Natural killer cell (primary cell): ENCODE measurements around the gene P2RY6. TPM values are rescaled to one million over a fixed set of nuclear protein-coding genes. Genes with fewer than 3 reads are reported as not detected.
A peak's percentile ranks its signal among the peaks of the same experiment; 100 is the strongest.

ENCODE experiments used
- ATAC-seq, 3 donors: fragments of 150-1000 bp in 2 of 3; fragments of 200-7000 bp in 1 of 3; cut with Tn5 transposase; 1 replicate in 1 of 3; 2 replicates in 2 of 3; pipeline ENCODE4 v1.10.0; 2021; ENCODE audit warnings: mild to moderate bottlenecking in 2 of 3, moderate library complexity in 2 of 3
- DNase-seq, 2 donors: peaks; one replicate each; pipeline versions ENCODE4 v3.0.0 to v3.0.0-alpha.2; 2013 to 2021; ENCODE audit warnings: mixed read lengths in 1 of 2
- H3K27ac ChIP-seq: one replicate; pipeline ENCODE4 v1.5.1; 2013; ENCODE audit warnings: mild to moderate bottlenecking, low read length
- H3K27me3 ChIP-seq: one replicate; pipeline ENCODE4 v1.6.1; 2013; ENCODE audit warnings: low read length; ENCODE audit not compliant: control insufficient read depth, insufficient read depth
- H3K36me3 ChIP-seq: one replicate; pipeline ENCODE4 v1.6.1; 2013; ENCODE audit warnings: low read length; ENCODE audit not compliant: control insufficient read depth, insufficient read depth
- H3K4me1 ChIP-seq: one replicate; pipeline ENCODE4 v1.6.1; 2013; ENCODE audit warnings: low read length; ENCODE audit not compliant: control insufficient read depth, insufficient read depth
- H3K4me3 ChIP-seq: one replicate; pipeline ENCODE4 v1.5.1; 2013; ENCODE audit warnings: low read length
- H3K9me3 ChIP-seq: one replicate; pipeline ENCODE4 v1.6.1; 2013; ENCODE audit warnings: low read length; ENCODE audit not compliant: control insufficient read depth, insufficient read depth
- H3K27ac Mint-ChIP-seq, 2 donors: one replicate each; pipeline ENCODE4 v1.8.0; 2022; ENCODE audit warnings: mild to moderate bottlenecking in 2 of 2, mixed read lengths in 2 of 2, moderate library complexity in 1 of 2
- H3K27me3 Mint-ChIP-seq, 2 donors: one replicate each; pipeline ENCODE4 v1.8.0; 2022; ENCODE audit warnings: low read depth in 2 of 2, mixed read lengths in 2 of 2
- H3K36me3 Mint-ChIP-seq: one replicate; pipeline ENCODE4 v1.8.0; 2022; ENCODE audit warnings: mixed read lengths
- H3K4me1 Mint-ChIP-seq, 2 donors: one replicate each; pipeline ENCODE4 v1.8.0; 2022; ENCODE audit warnings: mixed read lengths in 2 of 2
- H3K4me3 Mint-ChIP-seq: one replicate; pipeline ENCODE4 v1.8.0; 2022; ENCODE audit warnings: mild to moderate bottlenecking, moderate library complexity, mixed read lengths
- H3K9me3 Mint-ChIP-seq, 2 donors: one replicate each; pipeline ENCODE4 v1.8.0; 2022; ENCODE audit warnings: mixed read lengths in 2 of 2
- WGBS: methylation state at CpG from one replicate; pipeline ENCODE4 v1.1.7; 2013; ENCODE audit warnings: missing lambda C conversion rate; ENCODE audit not compliant: insufficient coverage; 5-methylcytosine and 5-hydroxymethylcytosine counted together
- intact Hi-C: fragments of 100-400 bp; cut with micrococcal nuclease; formaldehyde crosslinking; loops from one replicate; pipeline ENCODE4 v1.14.2; 2022
- total RNA-seq, 4 donors: library from RNA; stranded (reverse); fragments of 120-200 nt in 1 of 4; gene quantifications; one replicate each; pipeline versions ENCODE4 v1.2.3 to v1.2.4, GENCODE V29; 2013 to 2022
- TF ChIP-seq, protein P1 (sequence below): fragments of 200-600 bp; IDR thresholded peaks from one replicate; pipeline ENCODE4 v1.8.0; 2022; ENCODE audit warnings: antibody characterized with exemption

P2RY6 gene
- total RNA-seq, 3 donors from 2014 or later (not counting 1 experiment from before 2014, with no cell fraction given) = 0.24 to 0.40 TPM; not detected in 1

DNA sequence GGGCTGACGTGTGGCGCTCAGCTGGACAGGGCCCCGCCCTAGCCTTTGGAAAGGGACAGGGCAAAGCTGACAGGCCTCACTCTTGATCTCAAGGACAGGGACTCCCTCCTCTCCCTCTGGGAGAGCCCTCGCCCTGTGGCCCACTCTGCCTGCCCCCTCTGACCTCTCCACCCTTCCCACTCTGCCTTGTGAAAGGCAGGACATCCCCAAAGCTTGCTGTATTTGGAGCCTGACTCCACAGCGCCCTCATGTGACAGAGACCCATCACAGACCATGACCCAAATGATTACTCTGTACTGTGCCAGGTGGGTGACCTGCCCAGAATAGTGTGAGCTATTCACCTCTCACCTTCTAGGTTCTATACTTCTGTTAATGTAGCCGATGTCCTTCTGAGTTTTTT, 35.3 kb upstream of the P2RY6 start:
- Histone ChIP-seq H3K27ac (no peak overlapping the region), H3K27me3 (no peaks in the 10 kb centered on the region), H3K4me1 (no peaks in the 10 kb centered on the region), H3K4me3 (no peak overlapping the region), H3K9me3 (no peaks in the 10 kb centered on the region), H3K36me3 (no peaks in the 10 kb centered on the region)
- intact Hi-C loops = no loop called here
- Mint-ChIP-seq H3K27ac (no peak overlapping the region), H3K9me3 (no peaks in the 10 kb centered on the region), H3K36me3 (no peaks in the 10 kb centered on the region), H3K4me1 (no peaks in the 10 kb centered on the region), H3K27me3 (peaks cover 0 to 3% of the 10 kb centered on the region in 2 donors), H3K4me3 (no peak overlapping the region)
- ATAC-seq (peak in 2 of 3 donors; percentile 46 to 62), DNase-seq (peak in 1 of 2 donors; percentile 37)
- 63% methylated on average over 6 of the region's 6 CpGs for WGBS
- TF ChIP-seq, protein P1, sequence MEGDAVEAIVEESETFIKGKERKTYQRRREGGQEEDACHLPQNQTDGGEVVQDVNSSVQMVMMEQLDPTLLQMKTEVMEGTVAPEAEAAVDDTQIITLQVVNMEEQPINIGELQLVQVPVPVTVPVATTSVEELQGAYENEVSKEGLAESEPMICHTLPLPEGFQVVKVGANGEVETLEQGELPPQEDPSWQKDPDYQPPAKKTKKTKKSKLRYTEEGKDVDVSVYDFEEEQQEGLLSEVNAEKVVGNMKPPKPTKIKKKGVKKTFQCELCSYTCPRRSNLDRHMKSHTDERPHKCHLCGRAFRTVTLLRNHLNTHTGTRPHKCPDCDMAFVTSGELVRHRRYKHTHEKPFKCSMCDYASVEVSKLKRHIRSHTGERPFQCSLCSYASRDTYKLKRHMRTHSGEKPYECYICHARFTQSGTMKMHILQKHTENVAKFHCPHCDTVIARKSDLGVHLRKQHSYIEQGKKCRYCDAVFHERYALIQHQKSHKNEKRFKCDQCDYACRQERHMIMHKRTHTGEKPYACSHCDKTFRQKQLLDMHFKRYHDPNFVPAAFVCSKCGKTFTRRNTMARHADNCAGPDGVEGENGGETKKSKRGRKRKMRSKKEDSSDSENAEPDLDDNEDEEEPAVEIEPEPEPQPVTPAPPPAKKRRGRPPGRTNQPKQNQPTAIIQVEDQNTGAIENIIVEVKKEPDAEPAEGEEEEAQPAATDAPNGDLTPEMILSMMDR = peak; percentile 21

DNA sequence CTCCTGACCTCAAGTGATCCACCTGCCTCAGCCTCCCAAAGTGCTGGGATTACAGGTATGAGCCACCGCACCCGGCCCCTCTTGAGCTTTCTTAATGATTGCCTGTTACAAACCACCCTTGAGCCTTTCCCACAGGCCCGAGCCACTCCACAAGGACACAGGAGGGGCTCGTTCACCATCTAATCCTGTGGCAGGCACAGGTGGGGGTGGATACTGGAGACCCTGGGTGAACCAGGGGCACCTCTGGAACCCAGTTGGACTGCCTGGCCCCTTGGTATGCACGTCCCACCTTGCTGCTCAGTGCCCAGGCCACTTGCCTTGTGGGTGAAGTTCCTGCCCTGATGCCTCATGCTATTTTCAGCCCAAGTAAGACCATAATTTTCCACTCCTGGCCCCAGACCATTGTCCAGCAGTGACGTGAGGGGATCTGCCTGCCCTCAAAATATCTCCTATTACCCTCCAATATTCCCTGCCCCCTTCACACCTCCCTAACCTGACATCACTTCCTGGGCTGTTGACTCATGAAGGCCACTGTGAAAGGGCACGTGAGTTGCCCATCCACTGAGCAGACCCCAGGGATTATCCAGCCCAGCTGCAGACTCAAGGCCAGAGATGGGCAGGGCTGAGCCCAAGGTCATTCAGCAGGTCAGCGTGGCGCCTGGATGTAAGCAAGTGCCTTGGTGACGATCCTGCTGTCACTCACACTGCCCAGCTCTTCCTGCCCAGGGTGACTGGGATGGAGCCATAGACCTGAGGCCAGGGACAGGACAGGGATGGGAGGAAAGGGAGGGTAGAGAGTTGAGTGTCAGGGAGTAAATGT, 34.5 kb upstream of the P2RY6 start:
- Histone ChIP-seq H3K4me3 (no peak overlapping the region), H3K27me3 (no peaks in the 10 kb centered on the region), H3K36me3 (no peaks in the 10 kb centered on the region), H3K9me3 (no peaks in the 10 kb centered on the region), H3K4me1 (peaks cover 6% of the 10 kb centered on the region), H3K27ac (no peak overlapping the region)
- no peak for DNase-seq
- H3K4me3 Mint-ChIP-seq = no peak overlapping the region
- H3K27me3 Mint-ChIP-seq = peaks cover 0 to 3% of the 10 kb centered on the region in 2 donors
- 76% methylated on average over 10 of the region's 10 CpGs for WGBS
- no peaks in the 10 kb centered on the region for H3K9me3 Mint-ChIP-seq
- TF ChIP-seq, protein P1 = no peak
- intact Hi-C loops = no loop called here
- H3K4me1 Mint-ChIP-seq = peaks cover 0 to 6% of the 10 kb centered on the region in 2 donors
- ATAC-seq = no peak
- H3K36me3 Mint-ChIP-seq = no peaks in the 10 kb centered on the region
- H3K27ac Mint-ChIP-seq = no peak overlapping the region

DNA sequence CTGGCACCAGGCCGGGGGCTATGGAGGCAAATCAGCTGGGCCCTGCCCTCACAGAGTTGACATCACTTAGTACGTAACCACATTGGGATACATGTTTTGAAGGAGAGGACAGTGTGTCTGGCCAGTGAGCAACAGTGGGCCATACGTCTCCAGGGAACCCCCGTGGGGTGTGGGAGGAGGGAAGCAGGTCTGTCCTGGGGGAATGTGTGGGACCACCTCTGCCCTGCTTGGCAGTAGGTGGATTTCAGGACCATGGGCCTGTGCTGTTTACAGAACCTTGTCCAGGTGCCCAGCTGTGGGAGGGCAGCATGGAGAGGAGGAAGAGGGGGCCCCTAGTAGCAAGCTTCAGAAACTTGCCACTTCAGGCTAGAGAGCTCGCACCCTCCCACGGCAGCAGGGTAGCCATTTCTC, 33.0 kb upstream of the P2RY6 start:
- no peaks in the 10 kb centered on the region for H3K9me3 Mint-ChIP-seq
- ATAC-seq (no peak), DNase-seq (no peak)
- H3K27me3 Mint-ChIP-seq = peaks cover 0 to 3% of the 10 kb centered on the region in 2 donors
- peaks cover 0 to 6% of the 10 kb centered on the region in 2 donors for H3K4me1 Mint-ChIP-seq
- no peaks in the 10 kb centered on the region for H3K36me3 ChIP-seq
- H3K27me3 ChIP-seq = no peaks in the 10 kb centered on the region
- no peak overlapping the region for H3K4me3 Mint-ChIP-seq
- no peak overlapping the region for H3K4me3 ChIP-seq
- peaks cover 8% of the 10 kb centered on the region for H3K4me1 ChIP-seq
- no peak overlapping the region for H3K27ac Mint-ChIP-seq
- intact Hi-C loops = no loop called here
- TF ChIP-seq, protein P1 = no peak
- no peak overlapping the region for H3K27ac ChIP-seq
- WGBS = 86% methylated on average over 6 of the region's 6 CpGs
- H3K9me3 ChIP-seq = no peaks in the 10 kb centered on the region
- H3K36me3 Mint-ChIP-seq = no peaks in the 10 kb centered on the region
